ENCODE measurements around the gene MAP3K6. TPM values are rescaled to one million over a fixed set of nuclear protein-coding genes. Genes with fewer than 3 reads are reported as not detected.

The MAP3K6 gene
- total and polyA plus RNA-seq, 2 donors (not counting 3 experiments of a cell fraction or from before 2014, with no cell fraction given) = 9.9 to 12.4 TPM

GRCh38 chr1:27336756-27337155, 30.0 kb downstream of the MAP3K6 start:
- Histone ChIP-seq H3K4me2 (ENCODE audit: insufficient read depth, low read length) (no peak overlapping the region), H3K79me2 (ENCODE audit: control insufficient read depth, insufficient read depth, low read length) (no peaks in the 10 kb centered on the region), H3K9me3 (replicated peaks; ENCODE audit: control insufficient read depth, insufficient read depth, low read length) (no peaks in the 10 kb centered on the region), H3K9me1 (replicated peaks; ENCODE audit: control insufficient read depth, extremely low read depth, insufficient read depth, low read length) (no peaks in the 10 kb centered on the region), H3K36me3 (ENCODE audit: control insufficient read depth in 2 of 2, extremely low read depth in 1 of 2, insufficient read depth in 2 of 2, low read length in 2 of 2) (peaks cover 5 to 41% of the 10 kb centered on the region in 2 experiments), H3K27ac (ENCODE audit: insufficient read depth, low read depth, low read length) (no peak overlapping the region), H3K9ac (replicated peaks; ENCODE audit: extremely low read depth, insufficient read depth, low read length) (no peak overlapping the region), H3K4me1 (ENCODE audit: control insufficient read depth, extremely low read depth, insufficient read depth, low read length) (no peaks in the 10 kb centered on the region), H3K27me3 (ENCODE audit: control insufficient read depth in 2 of 2, insufficient read depth in 2 of 2, low read length in 2 of 2) (no peaks in the 10 kb centered on the region), H4K20me1 (replicated peaks; ENCODE audit: control insufficient read depth, extremely low read depth, insufficient read depth, low read length) (no peaks in the 10 kb centered on the region), H2AFZ (ENCODE audit: low read depth, low read length) (no peak overlapping the region), H3K4me3 (replicated peaks in 1 of 3; ENCODE audit: insufficient read depth in 1 of 3, low read depth in 1 of 3, low read length in 3 of 3) (no peak overlapping the region)
- ChIA-PET POLR2A (no interaction called here), CTCF (interaction anchor here (0.9 kb wide), 2 partner anchors 21 to 36 kb away, joined by 3 to 4 read pairs; no protein-coding TSS in a partner anchor)
- intact Hi-C loops (cut with micrococcal nuclease) = no loop called here
- TF ChIP-seq CTCF (IDR thresholded peaks at IDR 0.05; ENCODE audit: extremely low read depth in 1 of 2, insufficient read depth in 1 of 2, low read depth in 1 of 2, low read length in 2 of 2) = no peak
- TF ChIP-seq MYC (IDR thresholded peaks at IDR 0.05; ENCODE audit: low read depth, low read length) = no peak
- TF ChIP-seq MAX (IDR thresholded peaks at IDR 0.05; ENCODE audit: insufficient read depth, insufficient read length) = no peak
- no peak for TF ChIP-seq POLR2A (IDR thresholded peaks at IDR 0.05; ENCODE audit: low read depth, low read length)
- TF ChIP-seq POLR2AphosphoS5 (IDR thresholded peaks at IDR 0.05; ENCODE audit: insufficient read depth, low read depth, low read length) = no peak
- no peak for TF ChIP-seq FOS (IDR thresholded peaks at IDR 0.05; ENCODE audit: borderline replicate concordance, insufficient read depth, low read length)
- TF ChIP-seq JUN (IDR thresholded peaks at IDR 0.05; ENCODE audit: borderline replicate concordance, insufficient read depth, insufficient read length, low read depth) = no peak
- TF ChIP-seq GATA2 (IDR thresholded peaks at IDR 0.05; ENCODE audit: insufficient read depth, insufficient read length, low read depth, low read length) = no peak
- TF ChIP-seq EZH2 (IDR thresholded peaks at IDR 0.05; ENCODE audit: borderline replicate concordance, low read depth, low read length, severe bottlenecking) = no peak
- no TSS peak for BruUV-seq (replicated peaks)
- DNase-seq (ENCODE audit: low read depth, low spot score) (no peak), FAIRE-seq (no peak)
- dilution Hi-C loops (cut with MboI; ENCODE audit: extremely low pct_ligation_motif_present, low sequenced_read_pairs) = no loop called here

Measured in endothelial cell of umbilical vein (primary cell).